Lower lobe of right lung (tissue), 2 donors: Measurements from ENCODE around the gene EGFLAM. TPM values are rescaled to one million over a fixed set of nuclear protein-coding genes. Genes with fewer than 3 reads are reported as not detected.

Experiments
- ATAC-seq, 2 donors: fragments of 200-7000 bp; cut with Tn5 transposase; one replicate each; pipeline ENCODE4 v1.9.1; 2020 to 2022; ENCODE audit warnings: mild to moderate bottlenecking in 2 of 2, moderate library complexity in 2 of 2
- DNase-seq: peaks from one replicate; pipeline ENCODE4 v3.0.0-alpha.2; 2020
- H3K27ac ChIP-seq: fragments of 200-600 bp; one replicate; pipeline ENCODE4 v1.8.0; 2022
- H3K27me3 ChIP-seq: fragments of 200-600 bp; one replicate; pipeline ENCODE4 v1.8.0; 2022; ENCODE audit warnings: low read depth
- H3K36me3 ChIP-seq: fragments of 200-600 bp; one replicate; pipeline ENCODE4 v1.8.0; 2022; ENCODE audit warnings: mild to moderate bottlenecking
- H3K4me1 ChIP-seq: fragments of 200-600 bp; one replicate; pipeline ENCODE4 v1.8.0; 2022
- H3K4me3 ChIP-seq: fragments of 200-600 bp; one replicate; pipeline ENCODE4 v1.8.0; 2022; ENCODE audit warnings: mild to moderate bottlenecking
- H3K9me3 ChIP-seq: fragments of 200-600 bp; one replicate; pipeline ENCODE4 v1.8.0; 2022
- intact Hi-C: fragments of 100-400 bp; cut with DNase I; formaldehyde crosslinking; loops from one replicate; pipeline ENCODE4 v1.11.0; 2022
- total RNA-seq: library from RNA; stranded (reverse); fragmentation: NEBNext Ultra II Directional; extraction: Animal tissue kit (Norgen Biotek cat#: 25700); gene quantifications from one replicate; pipeline ENCODE4 v1.2.1, GENCODE V29; 2021
- TF ChIP-seq, protein P1 (sequence below): fragments of 200-600 bp; IDR thresholded peaks from one replicate; pipeline ENCODE4 v1.8.0; 2022; ENCODE audit warnings: antibody characterized with exemption, mild to moderate bottlenecking
- donor health status: DM: no; HTN: yes; CAD: no; lungs with severe emphysema.

EGFLAM gene
- total RNA-seq, 1 donor from 2014 or later = 2.4 TPM

DNA sequence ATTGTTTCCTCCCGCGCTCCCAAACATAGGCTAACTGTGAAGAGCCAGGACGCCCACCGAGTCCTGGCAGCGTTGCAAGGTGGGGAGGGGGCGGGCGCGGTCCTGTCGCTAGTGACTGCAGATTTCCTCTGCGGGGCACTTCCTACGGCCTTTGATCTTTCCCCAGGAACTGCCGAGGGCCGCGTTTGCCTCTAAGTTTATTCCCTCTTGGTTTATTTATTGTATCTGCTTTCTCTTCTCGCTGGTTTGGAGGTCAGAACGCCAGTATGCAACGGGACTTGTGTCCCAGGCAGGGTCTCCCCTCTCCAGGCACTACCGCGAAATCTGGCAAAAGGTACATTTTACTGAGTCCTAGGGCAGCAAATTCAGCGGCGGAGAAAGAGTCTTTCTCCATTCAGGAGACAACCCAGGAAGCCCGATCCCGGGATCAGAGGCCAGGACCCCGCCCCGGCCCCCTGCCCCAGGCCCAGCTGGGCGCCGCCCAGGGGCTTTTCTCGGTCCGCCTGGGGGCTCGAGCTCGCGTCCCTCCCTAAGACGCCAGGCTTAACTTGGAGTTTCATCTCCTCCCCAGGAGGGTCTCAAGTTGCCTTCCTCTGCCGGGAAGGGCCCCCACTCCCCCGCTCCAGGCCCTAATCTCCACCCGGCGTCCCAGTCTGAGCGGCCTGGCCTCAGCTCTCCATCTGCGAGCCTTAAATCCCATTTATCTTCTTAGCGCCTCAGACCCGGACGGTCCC is 884 bp upstream of the EGFLAM start:
- Histone ChIP-seq H3K27ac (no peak overlapping the region), H3K9me3 (no peaks in the 10 kb centered on the region), H3K27me3 (peaks cover 83% of the 10 kb centered on the region), H3K4me3 (peak overlapping the region; percentile 45), H3K4me1 (peaks cover 25% of the 10 kb centered on the region), H3K36me3 (no peaks in the 10 kb centered on the region)
- ATAC-seq (peak; percentile 14), DNase-seq (no peak)
- intact Hi-C loops = no loop called here
- TF ChIP-seq, protein P1, sequence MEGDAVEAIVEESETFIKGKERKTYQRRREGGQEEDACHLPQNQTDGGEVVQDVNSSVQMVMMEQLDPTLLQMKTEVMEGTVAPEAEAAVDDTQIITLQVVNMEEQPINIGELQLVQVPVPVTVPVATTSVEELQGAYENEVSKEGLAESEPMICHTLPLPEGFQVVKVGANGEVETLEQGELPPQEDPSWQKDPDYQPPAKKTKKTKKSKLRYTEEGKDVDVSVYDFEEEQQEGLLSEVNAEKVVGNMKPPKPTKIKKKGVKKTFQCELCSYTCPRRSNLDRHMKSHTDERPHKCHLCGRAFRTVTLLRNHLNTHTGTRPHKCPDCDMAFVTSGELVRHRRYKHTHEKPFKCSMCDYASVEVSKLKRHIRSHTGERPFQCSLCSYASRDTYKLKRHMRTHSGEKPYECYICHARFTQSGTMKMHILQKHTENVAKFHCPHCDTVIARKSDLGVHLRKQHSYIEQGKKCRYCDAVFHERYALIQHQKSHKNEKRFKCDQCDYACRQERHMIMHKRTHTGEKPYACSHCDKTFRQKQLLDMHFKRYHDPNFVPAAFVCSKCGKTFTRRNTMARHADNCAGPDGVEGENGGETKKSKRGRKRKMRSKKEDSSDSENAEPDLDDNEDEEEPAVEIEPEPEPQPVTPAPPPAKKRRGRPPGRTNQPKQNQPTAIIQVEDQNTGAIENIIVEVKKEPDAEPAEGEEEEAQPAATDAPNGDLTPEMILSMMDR = no peak

DNA sequence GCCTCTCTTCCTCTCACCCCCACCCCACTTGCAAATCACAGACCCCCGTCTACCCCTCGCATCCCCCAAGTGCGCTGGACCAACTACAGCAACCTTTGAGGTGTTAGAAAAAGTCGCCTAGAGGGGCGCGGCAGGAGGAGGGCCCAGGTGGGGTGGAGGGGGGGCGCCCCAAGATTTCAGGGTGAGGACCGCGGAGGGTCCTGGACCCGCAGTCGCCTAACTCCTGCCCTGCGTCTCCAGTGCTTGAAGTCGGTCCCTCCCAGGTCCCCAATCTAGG is 379 bp upstream of the EGFLAM start:
- DNase-seq (no peak), ATAC-seq (peak in 1 of 2 donors; percentile 23)
- intact Hi-C loops = no loop called here
- Histone ChIP-seq H3K27me3 (peaks cover 78% of the 10 kb centered on the region), H3K4me1 (peaks cover 25% of the 10 kb centered on the region), H3K36me3 (no peaks in the 10 kb centered on the region), H3K9me3 (no peaks in the 10 kb centered on the region), H3K4me3 (peak overlapping the region; percentile 45), H3K27ac (no peak overlapping the region)
- TF ChIP-seq, protein P1 = no peak

DNA sequence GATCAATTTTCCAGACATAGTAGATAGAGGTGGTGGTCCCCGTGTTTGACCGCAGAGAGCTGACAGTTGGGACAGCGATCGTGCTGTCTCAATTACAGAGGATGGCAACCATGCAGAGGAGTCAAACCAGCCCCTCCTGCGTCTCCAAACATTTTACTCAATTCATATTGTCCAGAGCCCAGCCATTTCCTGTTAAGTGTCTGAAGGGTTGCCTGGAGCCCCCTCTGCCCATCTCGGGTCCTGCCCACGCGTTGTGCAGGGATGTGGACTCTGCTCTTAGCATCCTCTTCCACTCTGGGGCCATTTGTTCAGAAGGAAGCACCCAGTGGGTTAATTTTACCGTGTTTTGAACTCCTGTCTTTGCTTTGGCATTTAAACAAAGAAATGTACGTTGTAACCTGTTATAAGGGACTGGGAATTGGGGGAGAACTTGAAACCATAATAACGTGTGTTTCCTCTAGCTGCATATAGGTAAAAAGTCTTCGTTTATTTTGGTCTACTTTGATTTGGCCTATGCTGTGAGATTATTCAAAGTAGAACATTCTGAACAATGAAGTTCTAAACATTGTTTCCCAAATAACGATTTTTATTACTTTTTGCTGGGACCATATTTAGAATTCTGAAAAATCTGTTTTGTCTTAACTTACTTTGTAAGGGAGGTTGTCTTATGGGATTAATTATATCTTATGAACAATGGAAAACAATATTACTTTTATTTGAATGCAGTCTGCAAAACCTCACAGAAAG is 876 bp downstream of the EGFLAM start:
- DNase-seq (no peak), ATAC-seq (no peak)
- TF ChIP-seq, protein P1 = no peak
- peaks cover 81% of the 10 kb centered on the region for H3K27me3 ChIP-seq
- no peaks in the 10 kb centered on the region for H3K9me3 ChIP-seq
- peak overlapping the region; percentile 45 for H3K4me3 ChIP-seq
- H3K36me3 ChIP-seq = no peaks in the 10 kb centered on the region
- H3K4me1 ChIP-seq = peaks cover 25% of the 10 kb centered on the region
- no peak overlapping the region for H3K27ac ChIP-seq
- intact Hi-C loops = no loop called here

DNA sequence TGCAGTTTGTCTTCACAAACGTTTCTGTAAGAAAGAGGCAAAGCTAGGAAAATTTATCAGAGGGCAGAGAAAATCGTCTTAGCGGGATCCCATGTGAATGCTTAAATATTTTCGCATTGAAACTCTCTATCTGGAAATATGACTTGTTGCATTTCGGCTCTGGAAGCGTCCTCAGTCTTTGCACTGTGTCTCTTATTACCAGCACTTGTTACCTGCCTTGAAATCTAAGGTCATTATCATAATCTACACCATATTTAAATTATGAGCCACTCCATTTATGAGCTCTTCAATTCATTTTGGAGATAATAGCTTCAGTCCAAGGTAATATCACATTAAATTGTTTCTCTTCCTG is 1.4 kb downstream of the EGFLAM start:
- TF ChIP-seq, protein P1 = no peak
- Histone ChIP-seq H3K27ac (no peak overlapping the region), H3K9me3 (no peaks in the 10 kb centered on the region), H3K27me3 (peaks cover 83% of the 10 kb centered on the region), H3K36me3 (no peaks in the 10 kb centered on the region), H3K4me1 (peaks cover 25% of the 10 kb centered on the region), H3K4me3 (no peak overlapping the region)
- intact Hi-C loops = no loop called here
- DNase-seq = no peak
- no peak for ATAC-seq

DNA sequence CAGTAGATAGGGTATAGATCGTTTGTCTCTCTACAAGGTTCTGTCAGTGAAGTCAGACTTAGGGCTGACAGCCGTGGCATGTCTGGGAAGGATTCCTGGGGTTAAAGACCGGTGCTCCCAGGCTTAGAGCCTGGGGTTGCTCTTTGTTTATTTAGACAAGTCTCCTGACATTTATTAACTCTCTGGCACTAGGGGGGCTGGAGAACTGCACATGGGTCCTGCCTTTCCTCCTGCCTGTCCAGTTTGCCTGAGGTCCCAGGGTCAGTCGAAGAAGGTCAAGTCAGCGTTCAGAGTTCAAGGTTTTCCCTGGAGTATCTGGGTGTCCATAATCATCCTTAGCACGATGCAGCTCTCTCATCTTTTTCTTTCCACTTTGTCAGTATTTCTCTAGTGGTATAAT is 5.6 kb downstream of the EGFLAM start:
- no peaks in the 10 kb centered on the region for H3K9me3 ChIP-seq
- H3K27me3 ChIP-seq = peaks cover 54% of the 10 kb centered on the region
- no peaks in the 10 kb centered on the region for H3K36me3 ChIP-seq
- intact Hi-C loops = no loop called here
- no peak for DNase-seq
- H3K27ac ChIP-seq = no peak overlapping the region
- TF ChIP-seq, protein P1 = no peak
- no peak for ATAC-seq
- peaks cover 1% of the 10 kb centered on the region for H3K4me1 ChIP-seq
- no peak overlapping the region for H3K4me3 ChIP-seq
